Caki2 (cell line): ENCODE results near the gene KIF15. TPM values are rescaled to one million over a fixed set of nuclear protein-coding genes. Genes with fewer than 3 reads are reported as not detected.
"Not testable (repeated sequence)": the region's sequence is repeated elsewhere in the genome, so short reads cannot be mapped to it uniquely, and the experiment has no call there.

Experiments used
- DNase-seq: peaks from one replicate; pipeline ENCODE4 v3.0.0-alpha.2; 2015; ENCODE audit warnings: low read depth
- in situ Hi-C: cut with HindIII; loops from 2 replicates; pipeline ENCODE4 v1.10.0; 2016; ENCODE audit warnings: low sequenced_read_pairs, low pct_unique_long_range_greater_than_20kb, mixed read lengths
- total RNA-seq: library from RNA; depleted of rRNA; stranded (reverse); fragments of >200 nt; shearing (Covaris generic); gene quantifications from 2 replicates; pipeline ENCODE4 v1.2.3, GENCODE V29; 2014; ENCODE audit warnings: low replicate concordance

KIF15 gene
- total RNA-seq, 1 experiment from 2014 or later = 9.8 TPM

DNA sequence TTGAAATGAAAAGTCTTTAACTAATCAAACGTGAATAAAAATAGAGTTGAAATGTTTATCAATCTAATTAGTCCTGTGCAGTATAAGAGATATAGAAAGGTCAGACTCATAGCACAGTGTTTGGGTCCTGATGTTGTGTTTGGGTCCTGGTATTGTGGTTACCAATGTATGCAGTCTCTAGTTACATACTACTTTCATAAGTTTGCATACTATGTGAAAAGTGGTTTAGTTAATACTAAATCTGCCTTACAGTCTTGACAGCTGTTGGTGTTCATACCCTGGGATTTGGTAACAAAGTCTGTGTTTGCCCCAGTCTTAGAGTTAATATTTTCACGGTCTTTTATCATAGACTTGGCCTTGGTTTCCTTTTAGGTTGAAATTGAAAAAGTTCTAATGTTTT, 41.7 kb downstream of the KIF15 start:
- DNase-seq = no peak
- in situ Hi-C loops = no loop called here

- no peak for DNase-seq
- in situ Hi-C loops = no loop called here
Measured at GRCh38 chr3:44805960-44806359, 44.4 kb downstream of the KIF15 start.

DNA sequence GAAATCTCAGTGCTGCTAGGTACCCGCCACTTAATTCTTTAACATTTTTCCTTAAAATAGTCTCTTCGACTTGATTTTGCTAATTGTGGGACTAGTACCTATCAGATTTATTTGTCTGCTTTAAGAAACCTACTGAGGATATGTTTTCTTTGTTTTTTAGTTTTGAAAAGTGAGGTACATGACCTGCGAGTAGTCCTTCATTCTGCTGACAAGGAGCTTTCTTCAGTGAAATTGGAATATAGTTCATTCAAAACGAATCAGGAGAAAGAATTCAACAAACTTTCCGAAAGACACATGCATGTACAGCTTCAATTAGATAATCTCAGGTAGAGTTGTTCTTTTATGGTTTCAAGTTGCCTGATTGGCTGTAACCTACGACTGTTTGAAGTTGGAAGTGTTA, 53.2 kb downstream of the KIF15 start:
- in situ Hi-C loops = no loop called here
- no peak for DNase-seq

DNA sequence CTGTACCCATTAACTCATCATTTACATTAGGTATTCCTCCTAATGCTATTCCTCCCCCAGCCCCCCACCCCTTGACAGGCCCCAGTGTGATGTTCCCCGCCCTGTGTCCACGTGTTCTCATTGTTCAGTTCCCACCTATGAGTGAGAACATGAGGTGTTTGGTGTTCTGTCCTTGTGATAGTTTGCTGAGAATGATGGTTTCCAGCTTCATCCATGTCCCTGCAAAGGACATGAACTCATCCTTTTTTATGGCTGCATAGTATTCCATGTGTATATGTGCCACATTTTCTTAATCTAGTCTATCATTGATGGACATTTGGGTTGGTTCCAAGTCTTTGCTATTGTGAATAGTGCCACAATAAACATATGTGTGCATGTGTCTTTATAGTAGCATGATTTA, 54.7 kb downstream of the KIF15 start:
- in situ Hi-C loops, DNase-seq: not testable (repeated sequence)

- in situ Hi-C loops = not testable (repeated sequence)
Measured at GRCh38 chr3:44821206-44821605, 59.6 kb downstream of the KIF15 start.

DNA sequence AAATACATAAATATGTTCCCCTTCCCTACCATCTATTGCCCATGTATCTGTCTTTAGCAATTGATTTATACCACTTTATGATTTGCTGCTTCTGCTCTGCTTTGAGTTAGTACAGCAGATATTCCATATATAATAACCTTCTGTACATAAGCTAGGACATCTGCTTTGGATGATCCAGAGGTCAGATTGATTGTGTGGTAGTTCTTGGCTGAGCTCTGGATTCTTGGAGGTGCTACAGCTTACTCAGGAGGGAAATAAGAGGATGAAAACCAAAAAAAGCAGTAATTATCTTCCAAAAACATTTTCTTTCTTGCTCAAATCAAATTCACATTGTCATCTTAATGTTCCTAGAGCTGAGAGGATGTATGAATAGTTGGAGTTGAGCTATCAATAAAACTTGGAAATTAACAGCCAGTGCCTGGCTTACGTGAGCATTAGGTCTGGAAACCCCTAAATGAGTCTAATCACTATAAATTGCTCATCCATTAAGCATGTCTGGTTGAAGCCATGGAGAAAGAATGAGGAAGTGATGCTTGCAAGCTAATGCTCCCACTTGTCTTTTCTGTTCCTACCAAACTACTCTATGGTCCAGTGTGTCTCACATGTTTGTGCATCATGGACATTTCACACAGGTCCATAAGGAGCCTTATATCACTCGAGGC, 63.8 kb downstream of the KIF15 start:
- peak; percentile 26 for DNase-seq

More at GRCh38 chr3:44821206-44821605, 59.6 kb downstream of the KIF15 start:
- DNase-seq = not testable (repeated sequence)

GRCh38 chr3:44827196-44827595, 65.6 kb downstream of the KIF15 start:
- no peak for DNase-seq
- in situ Hi-C loops = no loop called here

More for the DNA sequence above, 63.8 kb downstream of the KIF15 start:
- in situ Hi-C loops = no loop called here

- in situ Hi-C loops = no loop called here
Measured at GRCh38 chr3:44831232-44831631, 69.6 kb downstream of the KIF15 start.

GRCh38 chr3:44832032-44832431, 70.4 kb downstream of the KIF15 start:
- in situ Hi-C loops = no loop called here
- no peak for DNase-seq

More at GRCh38 chr3:44831232-44831631, 69.6 kb downstream of the KIF15 start:
- DNase-seq = no peak

DNA sequence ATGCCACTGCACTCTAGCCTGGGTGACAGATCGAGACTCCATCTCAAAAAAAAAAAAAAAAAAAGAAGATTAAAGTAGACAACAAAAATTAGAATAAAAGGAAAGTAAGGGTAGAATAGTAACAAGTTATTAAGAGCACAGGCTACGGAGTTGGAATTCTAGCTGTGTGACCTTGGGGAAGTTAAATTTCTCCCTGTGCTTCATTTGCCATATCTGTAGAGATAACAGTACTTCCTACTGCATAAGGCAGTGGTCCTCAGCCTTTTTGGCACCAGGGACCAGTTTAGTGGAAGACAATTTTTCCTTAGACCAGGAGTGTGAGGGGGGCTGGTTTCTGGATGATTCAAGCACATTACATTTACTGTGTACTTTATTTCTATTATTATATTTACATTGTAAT, 71.4 kb downstream of the KIF15 start:
- DNase-seq = no peak
- in situ Hi-C loops = no loop called here

DNA sequence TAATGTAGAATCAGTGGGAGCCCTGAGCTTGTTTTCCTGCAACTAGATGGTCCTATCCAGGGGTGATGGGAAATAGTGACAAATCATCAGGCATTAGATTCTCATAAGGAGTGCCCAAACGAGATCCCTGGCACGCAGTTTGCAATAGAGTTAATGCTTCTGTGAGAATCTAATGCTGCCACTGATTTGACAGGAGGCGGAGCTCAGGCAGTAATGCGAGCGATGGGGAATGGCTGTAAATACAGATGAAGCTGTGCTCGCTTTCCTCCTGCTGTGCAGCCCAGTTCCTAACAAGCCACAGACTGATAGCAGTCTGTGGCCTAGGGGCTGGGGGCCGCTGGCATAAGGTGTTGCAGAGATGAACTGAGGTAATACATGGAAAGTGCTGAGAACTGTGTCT, 71.8 kb downstream of the KIF15 start:
- in situ Hi-C loops = no loop called here
- DNase-seq = no peak

DNA sequence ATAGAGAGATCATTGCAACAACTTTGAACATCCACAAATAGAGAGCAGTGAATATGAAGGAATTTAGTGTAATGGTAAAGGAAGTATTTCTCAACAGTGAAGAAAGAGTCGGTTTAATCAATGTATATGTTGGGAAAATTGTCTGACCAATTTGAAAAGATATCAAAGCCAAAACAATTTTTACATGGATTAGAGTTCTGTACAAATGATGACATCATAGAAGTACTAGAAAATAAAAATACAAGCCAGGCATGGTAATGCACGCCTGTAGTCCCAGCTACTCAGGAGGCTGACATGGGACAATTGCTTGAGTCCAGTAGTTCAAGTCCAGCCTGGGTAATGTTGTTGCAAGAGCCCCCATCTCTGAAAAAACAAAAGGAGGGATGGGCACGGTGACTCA, 74.1 kb downstream of the KIF15 start:
- no peak for DNase-seq
- in situ Hi-C loops = no loop called here

DNA sequence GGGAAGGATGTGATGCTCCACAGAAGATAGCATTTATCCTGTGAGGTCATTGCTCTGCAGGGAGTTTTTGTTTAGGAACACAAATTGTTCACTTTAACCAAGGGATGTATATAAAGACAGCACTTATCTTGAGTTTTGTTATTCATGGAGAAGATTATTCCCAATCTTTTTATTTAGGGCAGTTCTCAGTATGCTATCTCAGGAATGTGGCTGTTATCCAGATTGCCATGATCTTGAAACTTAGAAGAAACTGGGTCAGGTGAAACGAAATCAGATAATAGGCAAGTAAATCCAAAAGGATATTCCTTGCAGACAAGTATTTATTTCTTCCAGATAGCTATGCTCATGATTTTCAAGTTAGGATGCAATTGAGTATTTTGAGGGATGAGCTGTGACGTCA, 80.8 kb downstream of the KIF15 start:
- in situ Hi-C loops = no loop called here
- DNase-seq = no peak

DNA sequence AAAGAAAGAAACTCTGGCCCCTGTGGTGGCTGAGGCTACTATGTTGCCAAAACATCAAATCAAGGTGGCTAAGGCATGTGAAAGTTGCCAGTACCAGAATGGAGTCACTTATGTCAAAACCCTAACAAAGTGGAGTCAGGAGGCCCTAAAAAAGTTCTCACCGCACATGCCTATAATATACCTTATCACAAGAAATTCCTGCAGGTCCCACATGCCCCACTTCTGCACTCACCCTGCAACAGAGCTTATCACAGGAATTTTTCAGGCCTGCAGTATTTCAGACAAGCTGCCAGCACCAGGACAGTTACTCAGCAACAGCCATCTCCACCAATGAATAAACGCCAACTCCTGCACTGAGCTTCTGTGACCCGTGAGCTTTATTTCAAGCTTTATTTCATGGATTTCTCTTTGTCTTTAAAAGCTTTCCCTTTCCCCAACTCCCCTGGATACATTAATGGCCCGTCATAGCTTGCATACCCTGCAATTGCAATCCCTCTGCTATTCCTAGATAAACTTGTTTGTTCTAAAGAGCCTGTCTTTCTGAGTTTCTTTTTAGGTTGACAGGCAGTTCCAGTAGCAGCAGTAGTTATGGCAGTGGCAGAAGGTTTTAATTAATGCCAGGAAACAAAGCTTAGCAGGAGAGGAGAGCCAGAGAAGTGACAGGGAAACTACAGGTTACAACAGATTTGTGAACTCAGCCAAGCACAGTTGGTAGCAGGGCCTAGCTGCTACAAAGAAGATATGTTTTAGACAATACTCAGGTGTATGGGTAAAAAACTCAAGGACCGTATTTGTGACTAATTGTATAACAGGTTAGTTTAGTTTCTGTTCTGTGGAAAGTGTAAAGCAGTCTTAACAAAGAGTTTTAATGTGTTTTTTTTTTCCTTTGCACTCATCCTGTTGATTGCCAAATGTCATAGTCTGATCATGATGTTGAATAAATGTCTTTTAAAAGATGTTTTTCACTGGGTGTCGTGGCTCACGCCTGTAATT, 84.2 kb downstream of the KIF15 start:
- in situ Hi-C loops = no loop called here
- no peak for DNase-seq

DNA sequence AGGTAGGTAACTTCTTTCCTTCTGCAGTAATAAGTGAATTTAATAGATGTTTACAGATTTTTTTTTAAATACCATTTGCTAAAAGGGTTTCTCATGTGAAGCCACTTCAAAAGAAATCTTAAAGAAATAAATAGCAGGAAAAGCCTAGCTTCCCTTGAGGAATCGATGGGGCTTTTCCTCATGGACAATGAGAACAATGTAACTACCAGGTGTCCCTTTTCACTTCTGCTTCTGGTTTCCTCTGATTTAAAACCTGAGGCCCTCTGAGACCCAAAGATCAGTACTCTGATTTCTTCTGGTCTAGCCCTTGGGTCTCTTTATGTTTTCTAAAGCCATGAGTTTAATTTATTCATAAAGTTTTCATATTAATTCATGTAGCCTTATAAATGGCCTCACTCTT, 87.0 kb downstream of the KIF15 start:
- in situ Hi-C loops = no loop called here
- DNase-seq = no peak

- in situ Hi-C loops, DNase-seq: not testable (repeated sequence)
Measured at GRCh38 chr3:44856663-44857062, 95.1 kb downstream of the KIF15 start.

GRCh38 chr3:44860117-44860516, 98.5 kb downstream of the KIF15 start:
- no peak for DNase-seq
- in situ Hi-C loops = no loop called here

GRCh38 chr3:44861412-44862225, 100.0 kb downstream of the KIF15 start, which contains the start of gene TMEM42:
TMEM42 (plus strand) TSS chr3:44861912; CDS start chr3:44861925, 13 bp downstream.
- DNase-seq = peak; percentile 88
- in situ Hi-C loops = no loop called here
